ENCODE measurements around the gene NPAS2.

The NPAS2 gene

GRCh38 chr2:100936972-100937542, 117.1 kb downstream of the NPAS2 start:
- DNase-seq (ENCODE audit: insufficient read length, low spot score) (no peak), FAIRE-seq (no peak)

GRCh38 chr2:100938031-100939026, 118.4 kb downstream of the NPAS2 start:
- no peak for DNase-seq (ENCODE audit: insufficient read length, low spot score)
- FAIRE-seq: no peak

DNA sequence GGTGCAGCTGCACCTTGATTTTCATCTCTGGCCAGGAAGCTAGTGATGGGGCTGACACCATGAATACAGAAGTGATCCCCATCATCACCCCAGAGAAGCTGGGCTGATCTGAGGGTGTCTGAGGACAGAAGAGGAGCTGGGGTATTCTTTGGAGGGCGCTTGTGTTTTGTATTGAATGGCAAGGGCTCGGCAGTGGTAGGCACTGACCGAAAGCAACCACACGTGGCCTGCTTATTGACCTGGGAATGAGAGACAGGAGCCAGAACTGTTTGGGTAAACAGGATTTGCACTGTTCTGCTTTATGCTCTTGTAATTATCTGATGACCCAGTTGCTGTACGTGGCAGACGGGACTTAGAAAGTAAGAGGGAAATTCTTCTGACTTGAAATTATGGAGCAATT, 119.5 kb downstream of the NPAS2 start:
- no peak for FAIRE-seq
- no peak for DNase-seq (ENCODE audit: insufficient read length, low spot score)

DNA sequence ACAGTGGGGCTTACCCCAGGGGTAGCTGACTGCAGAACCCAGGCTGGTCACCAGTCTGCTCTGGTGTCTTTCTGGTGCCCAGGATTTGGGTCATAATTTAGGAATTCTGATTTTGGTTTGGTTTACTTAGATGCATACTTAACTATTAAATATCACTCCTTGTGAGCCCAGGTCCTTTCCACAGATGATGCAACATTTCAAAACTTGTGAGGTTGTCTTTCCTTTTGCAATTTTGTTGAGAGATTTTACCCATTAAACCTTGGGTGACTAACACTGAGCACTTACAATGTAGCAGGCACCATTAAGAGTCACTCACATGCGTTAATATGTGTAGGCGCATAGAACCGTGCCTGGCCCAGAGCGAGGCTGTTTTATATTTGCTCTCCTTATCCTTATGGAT, 120.3 kb downstream of the NPAS2 start:
- FAIRE-seq (no peak), DNase-seq (ENCODE audit: insufficient read length, low spot score) (no peak)

GRCh38 chr2:100940766-100941645, 121.1 kb downstream of the NPAS2 start:
- no peak for FAIRE-seq

GRCh38 chr2:100941646-100942240, 121.8 kb downstream of the NPAS2 start:
- FAIRE-seq: no peak
- DNase-seq (ENCODE audit: insufficient read length, low spot score): no peak

More at GRCh38 chr2:100940766-100941645, 121.1 kb downstream of the NPAS2 start:
- no peak for DNase-seq (ENCODE audit: insufficient read length, low spot score)

DNA sequence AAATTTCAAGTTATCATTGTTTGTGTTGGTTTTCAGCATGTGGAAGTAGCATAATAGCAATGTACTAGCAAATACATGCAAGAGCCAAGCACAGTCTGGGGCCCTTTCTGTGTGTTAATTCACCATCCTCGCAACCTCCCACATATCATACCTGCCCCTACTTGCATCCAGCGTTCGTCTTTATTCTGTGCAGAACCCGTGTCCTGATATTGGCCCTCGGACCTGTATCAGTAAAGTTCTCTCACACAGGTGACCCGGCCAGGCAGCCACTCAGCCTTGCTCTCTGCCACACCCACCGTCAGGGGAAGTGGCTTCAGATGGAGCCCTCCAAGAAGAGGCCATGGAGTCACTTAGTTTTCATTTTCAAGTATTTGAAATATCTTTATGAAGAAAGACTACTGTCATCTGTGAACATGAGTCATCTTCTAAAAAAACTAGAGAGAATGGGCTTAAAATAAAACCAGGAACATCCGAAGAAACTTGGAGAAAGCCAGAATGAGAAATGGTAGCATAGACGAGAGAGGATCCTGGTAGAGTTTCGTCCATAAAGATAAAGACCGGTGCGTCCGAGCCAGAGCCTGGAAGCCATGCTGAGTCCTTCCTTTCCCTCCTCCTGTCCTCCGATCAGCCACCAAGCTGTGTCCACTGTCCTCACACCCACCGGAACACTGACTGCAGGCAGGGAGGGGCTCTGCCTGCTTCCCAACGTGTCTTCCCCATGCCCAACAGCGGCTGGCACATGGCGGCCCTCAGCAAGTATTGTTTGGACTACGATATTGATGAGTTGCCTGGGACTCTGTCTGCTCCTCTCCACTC, 124.9 kb downstream of the NPAS2 start:
- no peak for FAIRE-seq

GRCh38 chr2:100945433-100945740, 125.4 kb downstream of the NPAS2 start:
- FAIRE-seq: no peak
- DNase-seq (ENCODE audit: insufficient read length, low spot score): no peak

More for the DNA sequence above, 124.9 kb downstream of the NPAS2 start:
- DNase-seq (ENCODE audit: insufficient read length, low spot score): no peak

DNA sequence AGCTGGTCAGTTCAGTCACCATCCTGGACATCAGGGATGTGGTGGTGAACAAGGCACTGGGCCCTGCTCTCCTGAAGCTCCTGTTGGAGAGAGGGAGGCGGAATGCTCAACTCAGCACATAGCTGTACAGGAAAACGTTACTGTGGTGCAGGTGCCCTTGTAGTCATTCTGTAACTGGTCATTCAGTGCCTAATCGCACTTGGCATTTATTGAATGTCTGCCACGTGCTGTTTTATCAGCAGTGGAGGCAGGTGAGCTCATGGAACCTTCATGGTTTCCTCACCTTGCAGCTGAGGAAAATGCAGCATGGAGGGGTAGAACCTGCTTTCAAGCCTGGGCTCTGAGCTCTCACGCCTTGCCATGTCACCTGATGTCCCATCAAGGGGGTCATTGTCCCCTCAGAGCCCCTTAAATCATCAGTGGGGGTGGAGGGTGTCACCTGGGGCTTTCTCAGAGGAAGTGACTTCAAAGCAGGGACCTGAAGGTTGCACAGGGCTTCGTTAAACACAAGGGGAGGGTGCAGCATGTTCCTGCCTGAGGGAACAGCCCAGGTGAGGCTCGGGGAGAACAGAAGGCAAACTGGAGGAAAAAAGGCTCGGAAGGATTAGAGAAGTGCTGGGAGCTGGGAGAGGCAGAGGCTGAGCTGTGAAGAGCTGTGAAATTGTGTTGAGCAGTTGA, 126.1 kb downstream of the NPAS2 start:
- DNase-seq (ENCODE audit: insufficient read length, low spot score): no peak
- no peak for FAIRE-seq

DNA sequence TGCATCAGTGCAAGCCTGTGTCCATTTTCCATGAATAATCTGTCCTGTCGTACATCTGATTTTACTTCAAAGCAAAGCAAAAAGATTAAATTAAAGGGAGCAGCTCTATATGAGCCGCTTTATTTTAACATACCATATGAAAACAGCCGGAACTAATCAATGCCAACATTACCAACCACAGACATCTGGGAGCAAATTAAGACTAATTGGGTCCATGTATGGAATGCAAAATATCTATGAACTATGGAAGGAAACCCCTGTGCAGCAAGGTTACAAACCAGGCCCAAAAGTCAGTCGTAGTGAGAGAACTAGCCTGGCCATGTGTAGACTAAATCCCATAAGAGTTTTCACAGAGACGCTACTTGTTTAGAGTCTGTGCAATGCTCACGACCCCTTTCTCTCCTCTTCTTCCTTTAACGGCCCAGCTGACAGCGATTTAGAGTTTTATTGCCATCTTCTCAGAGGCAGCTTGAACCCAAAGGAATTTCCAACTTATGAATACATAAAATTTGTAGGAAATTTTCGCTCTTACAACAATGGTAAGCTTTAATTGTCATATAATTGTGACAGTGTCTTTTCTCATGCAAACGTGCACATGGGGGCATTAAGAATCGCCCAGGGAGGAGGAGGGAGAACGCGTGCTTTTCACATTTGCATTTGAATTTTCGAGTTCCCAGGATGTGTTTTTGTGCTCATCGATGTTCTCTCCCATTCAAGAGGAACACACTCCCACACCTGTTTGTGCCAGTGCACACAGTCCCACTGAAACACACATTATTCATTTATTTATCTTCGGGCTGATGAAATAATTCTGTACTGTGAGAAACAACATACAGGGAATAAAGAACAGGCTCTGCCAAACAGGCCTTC, 129.2 kb downstream of the NPAS2 start:
- no peak for FAIRE-seq

GRCh38 chr2:100952512-100952911, 132.6 kb downstream of the NPAS2 start:
- no peak for DNase-seq (ENCODE audit: insufficient read length, low spot score)
- FAIRE-seq: no peak

More for the DNA sequence above, 129.2 kb downstream of the NPAS2 start:
- no peak for DNase-seq (ENCODE audit: insufficient read length, low spot score)

- DNase-seq (ENCODE audit: insufficient read length, low spot score) (no peak), FAIRE-seq (no peak)
Measured at GRCh38 chr2:100953406-100954043, 133.6 kb downstream of the NPAS2 start.

GRCh38 chr2:100954044-100954420, 134.1 kb downstream of the NPAS2 start:
- FAIRE-seq: no peak
- no peak for DNase-seq (ENCODE audit: insufficient read length, low spot score)

- FAIRE-seq: no peak
Measured at GRCh38 chr2:100955226-100955625, 135.3 kb downstream of the NPAS2 start.

DNA sequence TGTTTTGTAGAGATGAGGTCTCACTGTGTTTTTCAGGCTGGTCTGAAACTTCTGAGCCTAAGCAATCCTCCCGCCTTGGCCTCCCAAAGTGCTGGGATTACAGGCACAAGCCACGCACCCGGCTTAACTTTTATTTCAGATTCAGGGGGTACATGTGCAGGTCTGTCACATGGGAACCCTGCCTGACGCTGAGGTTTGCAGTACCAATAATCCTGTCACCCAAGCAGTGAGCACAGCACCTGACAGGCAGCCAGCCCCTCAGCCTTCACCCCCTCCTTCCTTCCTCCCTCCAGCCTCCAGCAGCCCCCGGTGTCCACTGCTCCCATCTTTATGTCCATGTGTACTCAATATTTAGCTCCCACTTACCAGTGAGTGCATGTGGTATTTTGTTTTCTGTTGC, 136.1 kb downstream of the NPAS2 start:
- DNase-seq (ENCODE audit: insufficient read length, low spot score) (no peak), FAIRE-seq (no peak)

More at GRCh38 chr2:100955226-100955625, 135.3 kb downstream of the NPAS2 start:
- no peak for DNase-seq (ENCODE audit: insufficient read length, low spot score)

DNA sequence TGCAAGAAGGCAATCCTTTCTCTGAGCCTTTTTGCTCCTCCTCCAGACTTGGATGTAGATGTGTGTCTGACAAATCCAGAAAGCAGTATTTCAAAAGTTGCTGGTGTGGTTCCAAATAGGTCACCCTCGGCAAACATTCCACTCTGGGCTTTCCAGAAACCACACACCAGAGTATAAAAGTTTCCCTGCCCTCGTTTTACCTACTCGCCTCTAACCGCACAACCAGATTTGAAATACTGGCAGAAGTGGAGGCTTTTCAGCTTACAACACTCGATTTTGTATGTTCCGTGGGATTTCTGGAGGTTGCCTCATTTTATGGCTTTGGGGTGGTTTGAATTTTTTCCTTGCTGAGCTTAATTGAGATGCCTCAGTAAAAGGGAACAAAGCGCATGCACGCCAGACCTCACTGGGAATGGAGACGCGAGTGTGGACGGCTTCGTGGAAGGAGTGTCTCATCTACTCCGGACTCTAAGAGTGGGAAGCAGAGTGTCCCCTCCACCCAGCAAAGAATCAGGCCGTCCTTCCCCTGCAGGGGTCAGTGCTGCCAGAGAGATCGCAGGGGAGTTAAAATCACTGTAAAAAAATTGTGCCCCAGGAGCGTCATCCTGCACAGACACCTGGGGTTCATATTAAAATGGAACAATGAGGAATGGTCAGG, 138.2 kb downstream of the NPAS2 start:
- FAIRE-seq: no peak
- DNase-seq (ENCODE audit: insufficient read length, low spot score): no peak

DNA sequence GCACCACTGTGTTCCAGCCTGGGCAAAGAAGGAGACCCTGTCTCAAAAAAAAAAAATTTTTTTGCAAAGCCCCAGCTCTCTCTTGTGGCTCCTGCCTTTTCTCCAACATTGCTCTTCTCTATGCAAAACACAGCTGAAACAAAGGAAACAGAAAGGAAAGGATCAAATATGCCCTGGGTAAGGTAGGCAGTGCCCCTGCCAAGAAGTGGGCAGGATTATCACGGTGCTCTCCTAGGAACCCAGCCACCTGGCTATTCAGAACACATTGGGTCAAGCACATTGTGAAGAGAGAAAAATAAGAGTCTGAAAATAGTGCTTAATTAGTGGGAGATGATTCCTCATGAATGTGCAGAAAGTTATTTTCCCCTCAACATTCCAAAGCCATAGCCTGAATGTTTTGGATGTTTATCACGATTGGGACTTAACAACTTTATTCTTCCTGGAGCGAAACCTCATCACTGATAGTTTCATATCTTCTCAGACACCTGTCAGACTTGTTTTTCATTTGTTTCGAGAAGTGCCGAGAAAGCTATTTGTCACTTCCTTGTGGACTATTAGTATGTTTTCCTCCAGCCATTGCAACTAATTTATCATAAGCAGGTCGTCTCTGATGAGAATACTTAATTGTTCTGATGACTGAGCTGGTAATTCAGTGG, 139.4 kb downstream of the NPAS2 start:
- FAIRE-seq (no peak), DNase-seq (ENCODE audit: insufficient read length, low spot score) (no peak)

All from HTR-8/SVneo (cell line).